ENCODE measurements around the gene ABTB1. TPM values are rescaled to one million over a fixed set of nuclear protein-coding genes. Genes with fewer than 3 reads are reported as not detected.
"Not testable (repeated sequence)": the region's sequence is repeated elsewhere in the genome, so short reads cannot be mapped to it uniquely, and the experiment has no call there.

ABTB1 gene
- total RNA-seq, 1 donor from 2014 or later = 3.6 TPM

- no peak for DNase-seq (ENCODE audit: low read depth)
These were observed 24.9 kb upstream of the ABTB1 start for GRCh38 chr3:127647845-127648204.

GRCh38 chr3:127650236-127650635 is 22.5 kb upstream of the ABTB1 start:
- no peak for DNase-seq (ENCODE audit: low read depth)

- no peak for DNase-seq (ENCODE audit: low read depth)
These were observed 21.1 kb upstream of the ABTB1 start for GRCh38 chr3:127651516-127652172.

GRCh38 chr3:127652246-127652995 is 20.3 kb upstream of the ABTB1 start:
- peak; percentile 71 for DNase-seq (ENCODE audit: low read depth)

- no peak for DNase-seq (ENCODE audit: low read depth)
These were observed 18.4 kb upstream of the ABTB1 start for GRCh38 chr3:127654374-127654773.

- not testable (repeated sequence) for DNase-seq (ENCODE audit: low read depth)
These were observed 17.8 kb upstream of the ABTB1 start for GRCh38 chr3:127654993-127655392.

GRCh38 chr3:127655641-127656040 is 17.1 kb upstream of the ABTB1 start:
- DNase-seq (ENCODE audit: low read depth) = peak; percentile 47

GRCh38 chr3:127656906-127657305 is 15.8 kb upstream of the ABTB1 start:
- DNase-seq (ENCODE audit: low read depth) = no peak

- DNase-seq (ENCODE audit: low read depth) = no peak
These were observed 14.5 kb upstream of the ABTB1 start for GRCh38 chr3:127658234-127658633.

GRCh38 chr3:127660621-127661251 is 12.0 kb upstream of the ABTB1 start:
- DNase-seq (ENCODE audit: low read depth) = no peak

- no peak for DNase-seq (ENCODE audit: low read depth)
These were observed 11.2 kb upstream of the ABTB1 start for GRCh38 chr3:127661600-127661999.

GRCh38 chr3:127662001-127662469 is 10.7 kb upstream of the ABTB1 start:
- DNase-seq (ENCODE audit: low read depth) = no peak

- DNase-seq (ENCODE audit: low read depth) = no peak
These were observed 9.6 kb upstream of the ABTB1 start for GRCh38 chr3:127663151-127663550.

GRCh38 chr3:127665165-127665564 is 7.6 kb upstream of the ABTB1 start:
- no peak for DNase-seq (ENCODE audit: low read depth)

- no peak for DNase-seq (ENCODE audit: low read depth)
These were observed 7.2 kb upstream of the ABTB1 start for GRCh38 chr3:127665586-127665985.

GRCh38 chr3:127666676-127667075 is 6.1 kb upstream of the ABTB1 start:
- no peak for DNase-seq (ENCODE audit: low read depth)

- no peak for DNase-seq (ENCODE audit: low read depth)
These were observed 5.6 kb upstream of the ABTB1 start for GRCh38 chr3:127667119-127667681.

- no peak for DNase-seq (ENCODE audit: low read depth)
These were observed 3.8 kb upstream of the ABTB1 start for GRCh38 chr3:127668906-127669305.

- no peak for DNase-seq (ENCODE audit: low read depth)
These were observed 3.1 kb upstream of the ABTB1 start for GRCh38 chr3:127669541-127670228.

GRCh38 chr3:127670229-127670559 is 2.6 kb upstream of the ABTB1 start:
- no peak for DNase-seq (ENCODE audit: low read depth)

GRCh38 chr3:127670761-127671522 is 1.8 kb upstream of the ABTB1 start:
- no peak for DNase-seq (ENCODE audit: low read depth)
